DOHH2 (cell line): Measurements from ENCODE around the gene LRRC4B.

ENCODE experiments used
- H3F3A ChIP-seq: fragments of 200-600 bp; sonication (generic), shearing (Covaris generic); 2 replicates; pipeline ENCODE4 v1.6.0; 2016; ENCODE audit warnings: antibody characterized with exemption, mild to moderate bottlenecking; ENCODE audit not compliant: control insufficient read depth, insufficient read depth
- H3K27ac ChIP-seq: fragments of 200-600 bp; sonication (generic); 2 replicates; pipeline ENCODE4 v1.5.1; 2014; ENCODE audit warnings: low read depth, mild to moderate bottlenecking, low read length, moderate library complexity
- H3K27me3 ChIP-seq: fragments of 200-600 bp; sonication (generic); 2 replicates; pipeline ENCODE4 v1.6.1; 2014; ENCODE audit warnings: mild to moderate bottlenecking, low read length, mixed read lengths; ENCODE audit not compliant: control insufficient read depth
- H3K36me3 ChIP-seq: fragments of 200-600 bp; sonication (generic); 2 replicates; pipeline ENCODE4 v1.6.1; 2014; ENCODE audit warnings: mild to moderate bottlenecking, low read length, moderate library complexity, mixed read lengths; ENCODE audit not compliant: control insufficient read depth
- H3K4me1 ChIP-seq: fragments of 200-600 bp; sonication (generic); 2 replicates; pipeline ENCODE4 v1.6.1; 2014; ENCODE audit warnings: mild to moderate bottlenecking, low read length, mixed read lengths; ENCODE audit not compliant: control insufficient read depth
- H3K4me2 ChIP-seq: fragments of 200-600 bp; sonication (generic); 2 replicates; pipeline ENCODE4 v1.6.0; 2014; ENCODE audit warnings: mild to moderate bottlenecking, low read length, moderate library complexity
- H3K4me3 ChIP-seq: fragments of 200-600 bp; sonication (generic); 2 replicates; pipeline ENCODE4 v1.5.1; 2014; ENCODE audit warnings: mild to moderate bottlenecking, low read length, mixed read lengths
- H3K79me2 ChIP-seq: fragments of 200-600 bp; sonication (generic); 2 replicates; pipeline ENCODE4 v1.6.1; 2014; ENCODE audit warnings: mild to moderate bottlenecking, low read length, mixed read lengths; ENCODE audit not compliant: control insufficient read depth
- H3K9me2 ChIP-seq: fragments of 200-600 bp; sonication (generic); replicated peaks from 2 replicates; pipeline ENCODE4 v1.6.1; 2014; ENCODE audit warnings: mild to moderate bottlenecking, low read length, mixed read lengths; ENCODE audit not compliant: control insufficient read depth
- H3K9me3 ChIP-seq: fragments of 200-600 bp; sonication (generic); 2 replicates; pipeline ENCODE4 v1.6.1; 2014; ENCODE audit warnings: antibody characterized with exemption, low read length, mixed read lengths; ENCODE audit not compliant: control insufficient read depth, insufficient read depth
- H4K20me1 ChIP-seq: fragments of 200-600 bp; sonication (generic); 2 replicates; pipeline ENCODE4 v1.6.0; 2014; ENCODE audit warnings: low read depth, mild to moderate bottlenecking, antibody characterized with exemption, low read length, moderate library complexity; ENCODE audit not compliant: control insufficient read depth, insufficient read depth
- EZH2phosphoT487 ChIP-seq: fragments of 200-600 bp; sonication (generic); IDR thresholded peaks from 2 replicates; pipeline ENCODE4 v1.6.1; 2017; ENCODE audit warnings: borderline replicate concordance, mild to moderate bottlenecking, antibody characterized with exemption, low read length, moderate library complexity, mixed read lengths
- TF ChIP-seq, protein P1 (sequence below): fragments of 200-600 bp; sonication (generic); IDR thresholded peaks from one replicate; pipeline ENCODE4 v1.5.1; 2014; ENCODE audit warnings: antibody characterized with exemption, mild to moderate bottlenecking, low read depth, low read length; ENCODE audit not compliant: poor library complexity, severe bottlenecking

LRRC4B gene

DNA sequence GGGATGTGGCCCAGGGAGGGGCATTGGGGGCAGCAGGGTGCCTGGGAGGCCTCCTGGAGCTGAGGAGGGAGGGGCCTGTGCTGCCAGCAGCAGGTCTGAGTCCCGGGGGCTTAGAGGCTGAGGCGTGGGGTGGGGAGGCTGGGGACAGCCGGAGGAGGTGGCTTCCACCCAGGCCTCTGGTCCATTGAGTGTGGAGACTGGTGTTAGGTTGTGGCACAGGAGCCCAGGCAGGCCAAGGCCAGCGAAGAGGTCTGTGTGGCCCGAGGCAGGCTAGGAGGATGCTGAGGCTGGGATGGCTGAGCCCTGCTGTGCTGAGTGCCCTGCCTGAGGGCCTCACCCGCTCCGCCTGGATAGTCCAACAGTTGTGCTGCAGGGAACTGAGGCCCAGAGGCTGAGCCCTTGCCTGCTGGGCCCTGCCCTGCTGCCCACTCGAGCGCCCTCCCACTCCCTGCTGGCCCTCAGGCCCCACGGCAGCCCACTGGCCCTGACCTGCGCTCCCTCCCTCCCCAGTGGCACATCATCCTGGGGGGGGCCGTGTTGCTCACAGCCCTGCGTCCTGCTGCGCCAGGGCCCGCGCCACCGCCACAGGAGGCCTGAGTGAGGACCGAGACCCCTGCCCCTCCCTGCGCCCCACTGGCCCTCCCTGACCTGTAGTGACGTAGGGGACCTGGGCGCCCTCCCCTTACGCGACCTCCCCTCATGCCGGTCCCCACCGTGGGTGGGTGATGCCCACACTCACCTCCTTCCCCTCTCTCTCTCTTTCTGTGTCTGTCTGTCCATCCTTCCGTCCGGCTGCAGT, 86.7 kb downstream of the LRRC4B start:
- H3K36me3 ChIP-seq = peaks cover 70% of the 10 kb centered on the region
- H3K9me2 ChIP-seq = no peaks in the 10 kb centered on the region
- H4K20me1 ChIP-seq = peaks cover 11% of the 10 kb centered on the region
- H3K27me3 ChIP-seq = no peaks in the 10 kb centered on the region
- H3K79me2 ChIP-seq = peaks cover 37% of the 10 kb centered on the region
- peaks cover 10% of the 10 kb centered on the region for H3K4me1 ChIP-seq
- TF ChIP-seq, protein P1, sequence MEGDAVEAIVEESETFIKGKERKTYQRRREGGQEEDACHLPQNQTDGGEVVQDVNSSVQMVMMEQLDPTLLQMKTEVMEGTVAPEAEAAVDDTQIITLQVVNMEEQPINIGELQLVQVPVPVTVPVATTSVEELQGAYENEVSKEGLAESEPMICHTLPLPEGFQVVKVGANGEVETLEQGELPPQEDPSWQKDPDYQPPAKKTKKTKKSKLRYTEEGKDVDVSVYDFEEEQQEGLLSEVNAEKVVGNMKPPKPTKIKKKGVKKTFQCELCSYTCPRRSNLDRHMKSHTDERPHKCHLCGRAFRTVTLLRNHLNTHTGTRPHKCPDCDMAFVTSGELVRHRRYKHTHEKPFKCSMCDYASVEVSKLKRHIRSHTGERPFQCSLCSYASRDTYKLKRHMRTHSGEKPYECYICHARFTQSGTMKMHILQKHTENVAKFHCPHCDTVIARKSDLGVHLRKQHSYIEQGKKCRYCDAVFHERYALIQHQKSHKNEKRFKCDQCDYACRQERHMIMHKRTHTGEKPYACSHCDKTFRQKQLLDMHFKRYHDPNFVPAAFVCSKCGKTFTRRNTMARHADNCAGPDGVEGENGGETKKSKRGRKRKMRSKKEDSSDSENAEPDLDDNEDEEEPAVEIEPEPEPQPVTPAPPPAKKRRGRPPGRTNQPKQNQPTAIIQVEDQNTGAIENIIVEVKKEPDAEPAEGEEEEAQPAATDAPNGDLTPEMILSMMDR = no peak
- TF ChIP-seq EZH2phosphoT487 = no peak
- H3K27ac ChIP-seq = no peak overlapping the region
- H3K4me3 ChIP-seq = no peak overlapping the region
- peaks cover 11% of the 10 kb centered on the region; the same call in 1 of the 2 replicates for H3K9me3 ChIP-seq
- H3K4me2 ChIP-seq = no peak overlapping the region
- no peaks in the 10 kb centered on the region for H3F3A ChIP-seq

DNA sequence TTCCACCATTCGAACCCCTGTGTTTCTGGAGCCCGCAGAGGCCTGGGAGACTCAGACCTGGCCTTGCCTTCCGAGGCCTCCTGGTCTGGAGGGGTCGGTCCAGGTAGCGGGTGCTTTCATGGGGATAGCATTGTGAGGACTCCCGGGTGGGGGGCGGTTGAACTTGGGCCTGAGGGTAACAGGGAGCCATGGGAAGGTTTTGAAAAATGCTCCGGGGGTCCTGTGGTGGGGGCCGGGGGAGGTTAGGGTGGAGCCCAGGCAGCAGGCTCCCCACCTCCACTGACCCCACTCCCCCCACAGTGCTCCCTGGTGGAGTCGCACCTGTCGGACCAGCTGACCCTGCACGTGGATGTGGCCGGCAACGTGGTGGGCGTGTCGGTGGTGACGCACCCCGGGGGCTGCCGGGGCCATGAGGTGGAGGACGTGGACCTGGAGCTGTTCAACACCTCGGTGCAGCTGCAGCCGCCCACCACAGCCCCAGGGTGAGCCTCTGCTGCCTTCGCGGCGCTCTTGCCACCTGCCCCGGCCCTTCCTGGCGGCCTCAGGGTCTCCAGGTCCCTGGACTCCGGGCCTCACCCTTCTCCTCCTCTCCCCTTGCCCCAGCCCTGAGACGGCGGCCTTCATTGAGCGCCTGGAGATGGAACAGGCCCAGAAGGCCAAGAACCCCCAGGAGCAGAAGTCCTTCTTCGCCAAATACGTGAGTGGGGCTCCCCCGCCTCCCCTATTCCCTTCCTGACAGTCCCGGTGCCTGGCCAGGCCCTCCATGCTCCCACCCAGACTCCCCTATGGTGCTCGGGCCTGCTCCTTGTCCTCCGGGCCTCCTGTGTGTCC, 87.7 kb downstream of the LRRC4B start:
- H3K27me3 ChIP-seq = no peaks in the 10 kb centered on the region
- H3K9me3 ChIP-seq = peaks cover 5% of the 10 kb centered on the region; the same call in 1 of the 2 replicates
- TF ChIP-seq, protein P1 = no peak
- TF ChIP-seq EZH2phosphoT487 = no peak
- no peak overlapping the region for H3K27ac ChIP-seq
- peaks cover 10% of the 10 kb centered on the region for H3K4me1 ChIP-seq
- H3K9me2 ChIP-seq = no peaks in the 10 kb centered on the region
- H3F3A ChIP-seq = no peaks in the 10 kb centered on the region
- H3K4me2 ChIP-seq = no peak overlapping the region
- H3K36me3 ChIP-seq = peaks cover 70% of the 10 kb centered on the region
- H3K79me2 ChIP-seq = peaks cover 40% of the 10 kb centered on the region
- H3K4me3 ChIP-seq = no peak overlapping the region
- H4K20me1 ChIP-seq = peaks cover 11% of the 10 kb centered on the region

- H4K20me1 ChIP-seq = peaks cover 11% of the 10 kb centered on the region
- no peak overlapping the region for H3K4me3 ChIP-seq
- TF ChIP-seq EZH2phosphoT487 = no peak
- H3K9me3 ChIP-seq = peaks cover 5% of the 10 kb centered on the region; the same call in 1 of the 2 replicates
- H3K27ac ChIP-seq = no peak overlapping the region
- H3K9me2 ChIP-seq = no peaks in the 10 kb centered on the region
- no peaks in the 10 kb centered on the region for H3K27me3 ChIP-seq
- H3K4me2 ChIP-seq = no peak overlapping the region
- peaks cover 64% of the 10 kb centered on the region for H3K36me3 ChIP-seq
- H3K4me1 ChIP-seq = peaks cover 10% of the 10 kb centered on the region
- H3F3A ChIP-seq = no peaks in the 10 kb centered on the region
- H3K79me2 ChIP-seq = peaks cover 40% of the 10 kb centered on the region
Observed at GRCh38 chr19:50479761-50480251, 88.4 kb downstream of the LRRC4B start.
